Hematopoietic multipotent progenitor cell treated with erythropoietin and hydrocortisone succinate and interleukin-3 and kit ligand, for 15 days (in vitro differentiated cells): Measurements from ENCODE around the gene FRY.

ENCODE experiments used
- DNase-seq: peaks from one replicate; pipeline ENCODE4 v3.0.0-alpha.2; 2015; ENCODE audit warnings: low spot score

The FRY gene

GRCh38 chr13:32086791-32087441 is 55.3 kb downstream of the FRY start:
- no peak for DNase-seq

GRCh38 chr13:32087955-32088747 is 56.6 kb downstream of the FRY start:
- DNase-seq = no peak

- no peak for DNase-seq
These were observed 60.9 kb downstream of the FRY start for GRCh38 chr13:32092496-32092895.

- DNase-seq = no peak
These were observed 61.4 kb downstream of the FRY start for GRCh38 chr13:32093006-32093405.

GRCh38 chr13:32098272-32098671 is 66.7 kb downstream of the FRY start:
- no peak for DNase-seq

GRCh38 chr13:32105653-32106313 is 74.2 kb downstream of the FRY start:
- no peak for DNase-seq

- no peak for DNase-seq
These were observed 75.9 kb downstream of the FRY start for GRCh38 chr13:32107474-32107873.

- DNase-seq = no peak
These were observed 76.4 kb downstream of the FRY start for GRCh38 chr13:32107973-32108372.

GRCh38 chr13:32113532-32113931 is 82.0 kb downstream of the FRY start:
- DNase-seq = no peak

- DNase-seq = no peak
These were observed 82.8 kb downstream of the FRY start for GRCh38 chr13:32114284-32114950.

- no peak for DNase-seq
These were observed 83.5 kb downstream of the FRY start for GRCh38 chr13:32115066-32115465.

GRCh38 chr13:32116210-32116609 is 84.6 kb downstream of the FRY start:
- no peak for DNase-seq

GRCh38 chr13:32117001-32117400 is 85.4 kb downstream of the FRY start:
- no peak for DNase-seq

- no peak for DNase-seq
These were observed 86.1 kb downstream of the FRY start for GRCh38 chr13:32117701-32118100.

GRCh38 chr13:32121316-32121715 is 89.7 kb downstream of the FRY start:
- no peak for DNase-seq

GRCh38 chr13:32124743-32125142 is 93.2 kb downstream of the FRY start:
- DNase-seq = no peak

GRCh38 chr13:32125221-32125689 is 93.7 kb downstream of the FRY start:
- no peak for DNase-seq

- no peak for DNase-seq
These were observed 94.2 kb downstream of the FRY start for GRCh38 chr13:32125751-32126150.

GRCh38 chr13:32126278-32126677 is 94.7 kb downstream of the FRY start:
- no peak for DNase-seq

- DNase-seq = no peak
These were observed 95.2 kb downstream of the FRY start for GRCh38 chr13:32126756-32127155.

- DNase-seq = no peak
These were observed 96.1 kb downstream of the FRY start for GRCh38 chr13:32127691-32128090.

- DNase-seq = no peak
These were observed 102.9 kb downstream of the FRY start for GRCh38 chr13:32134241-32135055.
